GM12874 (cell line): ENCODE data around the gene IL6ST.

Experiments
- TF ChIP-seq, protein P1 (sequence below): IDR thresholded peaks from 2 replicates; pipeline ENCODE4 v1.5.1; 2011; ENCODE audit warnings: low read depth, mild to moderate bottlenecking, control low read depth, low read length, moderate library complexity; ENCODE audit not compliant: insufficient read depth

Gene IL6ST

DNA sequence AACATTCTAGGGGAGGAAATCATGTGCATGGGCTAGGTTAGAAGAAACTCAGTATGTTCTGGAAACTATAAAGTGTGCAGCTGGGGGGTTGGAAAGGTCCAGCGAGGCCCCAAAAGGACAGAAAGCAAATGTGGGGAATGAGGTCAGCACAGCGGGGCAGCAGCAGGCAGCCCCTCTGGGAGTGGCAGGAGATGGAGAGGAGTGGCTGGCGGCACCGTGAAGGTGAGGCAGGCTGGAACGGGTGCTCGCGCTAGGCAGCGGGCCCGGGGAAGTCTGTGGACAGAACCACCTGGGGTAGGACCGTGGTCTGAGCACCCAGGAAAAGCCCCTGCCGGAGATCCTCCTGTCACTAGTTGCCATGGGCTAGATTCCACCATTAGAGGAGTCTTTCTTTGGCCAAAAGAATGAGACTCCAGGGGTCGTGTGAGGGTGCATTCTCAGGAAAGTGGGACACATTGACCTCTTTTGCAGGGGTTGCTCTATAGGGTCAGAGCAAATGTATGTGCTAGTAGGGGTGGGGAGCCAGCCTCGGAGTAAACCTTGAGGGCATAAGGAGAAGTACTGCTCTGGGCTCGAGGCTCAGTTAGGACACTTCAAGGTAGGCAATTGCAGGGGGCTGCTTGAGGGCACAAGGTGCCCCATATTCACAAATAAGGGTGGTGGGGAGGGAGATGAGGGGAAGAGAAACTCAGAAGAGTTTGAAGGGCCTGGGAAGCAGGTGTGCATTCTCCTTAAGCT lies 61.2 kb downstream of the IL6ST start:
- TF ChIP-seq, protein P1, sequence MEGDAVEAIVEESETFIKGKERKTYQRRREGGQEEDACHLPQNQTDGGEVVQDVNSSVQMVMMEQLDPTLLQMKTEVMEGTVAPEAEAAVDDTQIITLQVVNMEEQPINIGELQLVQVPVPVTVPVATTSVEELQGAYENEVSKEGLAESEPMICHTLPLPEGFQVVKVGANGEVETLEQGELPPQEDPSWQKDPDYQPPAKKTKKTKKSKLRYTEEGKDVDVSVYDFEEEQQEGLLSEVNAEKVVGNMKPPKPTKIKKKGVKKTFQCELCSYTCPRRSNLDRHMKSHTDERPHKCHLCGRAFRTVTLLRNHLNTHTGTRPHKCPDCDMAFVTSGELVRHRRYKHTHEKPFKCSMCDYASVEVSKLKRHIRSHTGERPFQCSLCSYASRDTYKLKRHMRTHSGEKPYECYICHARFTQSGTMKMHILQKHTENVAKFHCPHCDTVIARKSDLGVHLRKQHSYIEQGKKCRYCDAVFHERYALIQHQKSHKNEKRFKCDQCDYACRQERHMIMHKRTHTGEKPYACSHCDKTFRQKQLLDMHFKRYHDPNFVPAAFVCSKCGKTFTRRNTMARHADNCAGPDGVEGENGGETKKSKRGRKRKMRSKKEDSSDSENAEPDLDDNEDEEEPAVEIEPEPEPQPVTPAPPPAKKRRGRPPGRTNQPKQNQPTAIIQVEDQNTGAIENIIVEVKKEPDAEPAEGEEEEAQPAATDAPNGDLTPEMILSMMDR, result no peak

DNA sequence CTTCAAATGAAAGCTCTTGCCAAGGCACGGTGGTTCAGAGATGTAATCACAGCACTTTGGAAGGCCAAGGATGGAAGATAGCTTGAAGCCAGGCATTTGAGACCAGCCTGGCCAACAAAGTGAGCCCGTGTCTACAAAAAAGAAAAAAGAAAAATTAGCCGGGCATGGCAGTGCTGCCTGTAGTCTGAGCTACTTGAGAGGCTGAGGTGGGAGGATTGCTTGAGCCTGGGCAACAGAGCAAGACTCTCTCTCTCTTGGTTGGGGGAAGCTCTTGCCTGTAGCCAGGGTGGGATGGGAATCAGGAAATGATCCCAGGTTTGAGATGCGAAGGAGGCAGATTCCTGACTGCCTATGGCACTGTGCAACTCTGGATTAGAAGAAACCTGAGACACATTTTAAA lies 62.1 kb downstream of the IL6ST start:
- TF ChIP-seq, protein P1, result no peak

DNA sequence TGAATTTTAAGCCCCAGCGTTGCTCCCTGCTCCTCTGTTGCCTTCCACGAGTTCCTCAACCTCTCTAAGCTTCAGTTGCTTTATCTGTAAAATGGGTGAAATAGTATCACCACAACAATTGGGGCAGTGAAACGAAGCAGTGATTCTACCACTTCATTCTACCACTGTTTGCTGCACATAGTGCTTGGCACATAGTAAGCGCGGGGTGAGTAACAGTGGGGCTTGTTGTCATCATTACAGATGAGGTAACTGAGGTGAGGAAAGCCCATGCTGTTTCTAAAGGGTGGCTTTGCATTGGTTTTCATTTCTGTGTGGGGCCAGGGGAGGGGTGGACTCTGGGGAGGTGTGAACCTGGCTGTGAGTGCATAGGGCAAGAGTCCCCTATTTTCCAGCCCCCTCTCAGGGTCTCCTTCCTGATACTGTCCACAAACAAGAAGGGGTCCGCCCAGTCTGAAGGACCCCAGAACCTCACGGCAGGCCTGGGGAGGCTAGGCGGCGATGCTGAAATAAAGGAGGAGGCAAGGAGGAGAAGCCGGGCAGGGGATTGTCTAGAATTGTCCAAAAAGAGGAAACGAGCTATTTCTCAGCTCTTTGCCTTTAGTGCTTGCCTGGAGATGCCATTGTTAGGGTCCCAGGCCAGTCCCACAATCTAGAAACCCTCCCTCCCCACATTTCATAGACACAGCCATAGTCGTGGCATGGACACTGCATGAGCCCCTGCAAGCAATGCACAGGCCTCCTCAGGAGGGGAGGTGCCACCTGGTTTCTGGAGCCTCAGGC lies 65.6 kb downstream of the IL6ST start:
- TF ChIP-seq, protein P1, result no peak

DNA sequence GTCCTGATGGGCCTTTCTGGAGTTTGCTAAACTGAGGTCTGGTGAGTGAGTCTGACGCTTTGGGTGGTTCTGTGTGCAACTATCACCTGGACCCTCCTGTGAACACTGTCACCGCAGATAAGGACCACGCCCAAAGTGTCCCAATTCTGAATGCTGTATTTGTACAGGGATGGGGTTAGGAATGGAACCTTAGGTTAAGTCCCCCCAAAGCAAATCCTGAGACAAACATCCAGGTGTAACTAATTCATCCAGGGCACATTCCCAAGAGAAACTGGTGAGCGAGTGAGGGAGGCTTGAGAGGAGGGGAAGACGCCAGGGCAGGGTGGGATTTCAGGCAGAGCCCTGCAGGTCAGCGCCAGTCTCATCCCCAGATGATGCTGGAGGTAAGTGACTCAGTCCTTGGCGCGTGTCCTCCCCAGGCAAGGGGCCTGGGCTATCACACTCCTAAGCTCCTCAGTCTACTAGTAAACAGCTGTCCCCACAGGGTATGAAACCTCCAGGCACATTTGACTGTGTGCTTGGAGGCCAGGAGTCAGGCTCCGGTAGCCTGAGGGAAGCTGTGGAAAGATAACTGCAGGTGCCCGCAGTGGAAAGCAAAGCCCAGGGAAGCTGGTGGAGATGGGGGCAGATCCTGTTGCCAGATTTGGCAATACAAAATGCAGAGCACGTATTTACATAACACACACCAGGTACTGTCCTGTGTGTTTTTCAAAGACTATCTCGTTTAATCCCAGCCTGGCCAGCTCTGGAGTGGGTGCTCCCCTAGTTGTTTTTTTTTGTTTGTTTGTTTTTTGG lies 66.7 kb downstream of the IL6ST start:
- TF ChIP-seq, protein P1, result no peak

DNA sequence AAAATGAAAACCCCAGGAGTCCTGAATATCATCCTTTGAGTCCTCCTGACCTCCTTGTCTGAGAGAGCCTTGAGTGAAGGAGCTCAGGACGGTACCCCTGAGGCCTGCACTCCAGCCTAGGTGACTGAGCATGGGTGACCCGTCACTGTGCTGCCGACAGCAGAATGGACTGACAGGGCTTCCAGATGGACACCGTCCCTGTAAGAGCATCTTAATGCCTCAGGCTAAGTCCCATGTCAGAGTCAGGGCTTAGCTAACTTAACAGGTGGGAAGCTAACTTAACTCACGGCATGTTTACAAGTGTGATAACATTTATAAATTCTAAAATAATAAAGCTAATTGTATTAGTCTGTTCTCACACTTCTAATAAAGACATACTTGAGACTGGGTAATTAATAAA lies 68.3 kb downstream of the IL6ST start:
- TF ChIP-seq, protein P1, result no peak

DNA sequence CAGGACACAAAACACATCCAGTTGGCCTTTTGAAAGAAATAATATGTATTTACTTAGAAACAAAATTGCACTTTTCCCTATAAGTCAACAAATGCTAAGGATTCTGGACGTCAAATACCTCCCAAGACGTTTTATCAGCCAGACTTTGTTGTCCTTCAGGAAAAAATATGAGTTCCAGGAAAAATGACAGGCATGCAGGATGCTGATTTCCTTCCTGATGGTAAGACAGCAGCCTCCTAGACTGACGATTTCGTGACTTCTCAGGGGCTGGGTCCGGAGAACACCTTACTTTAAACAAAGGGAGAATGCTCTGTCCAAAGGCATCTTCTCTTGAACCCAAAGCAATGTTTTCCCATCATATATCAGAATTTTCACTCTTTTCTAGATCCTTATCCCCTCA lies 69.1 kb downstream of the IL6ST start:
- TF ChIP-seq, protein P1, result no peak

DNA sequence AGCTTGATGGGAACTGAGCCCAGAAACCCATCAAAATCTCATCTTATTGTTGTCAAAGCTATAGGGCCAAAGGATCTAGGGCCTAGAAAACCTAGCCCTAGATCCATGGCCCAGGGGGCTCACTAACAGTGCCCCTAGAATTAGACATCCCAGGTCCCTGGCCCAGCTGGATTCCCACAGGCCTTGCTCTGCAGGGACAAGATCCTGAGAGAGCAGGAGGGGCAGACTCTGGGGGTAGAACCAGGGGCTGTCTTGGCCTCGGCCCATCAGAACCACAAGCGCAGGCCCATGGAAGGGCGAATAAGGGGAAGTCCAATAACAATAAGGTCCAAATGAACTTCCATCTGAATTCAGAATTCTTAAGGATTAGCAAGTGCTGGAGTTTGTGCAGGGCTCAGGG lies 69.6 kb downstream of the IL6ST start:
- TF ChIP-seq, protein P1, result no peak
